Sigmoid colon (tissue), 4 donors: Measurements from ENCODE around the gene SAMD14.

Experiments
- POLR2A ChIP-seq, 2 donors: fragments of 450-650 bp; IDR thresholded peaks; one replicate each; pipeline ENCODE4 v1.6.1; 2016; ENCODE audit warnings: antibody characterized with exemption in 2 of 2, mild to moderate bottlenecking in 2 of 2, moderate library complexity in 2 of 2
- POLR2AphosphoS5 ChIP-seq, 4 donors: sonication (generic); formaldehyde crosslinking; IDR thresholded peaks; one replicate each; pipeline ENCODE4 v1.6.1; 2017; ENCODE audit warnings: antibody characterized with exemption in 4 of 4
- TF ChIP-seq, protein P1 (sequence below), 4 experiments: fragments of 450-650 bp in 3 of 4; fragments of 200-600 bp in 1 of 4; IDR thresholded peaks; one replicate each; pipeline ENCODE4 v1.5.1; 2016 to 2019; ENCODE audit warnings: antibody characterized with exemption in 4 of 4, mild to moderate bottlenecking in 3 of 4, moderate library complexity in 2 of 4

DNA sequence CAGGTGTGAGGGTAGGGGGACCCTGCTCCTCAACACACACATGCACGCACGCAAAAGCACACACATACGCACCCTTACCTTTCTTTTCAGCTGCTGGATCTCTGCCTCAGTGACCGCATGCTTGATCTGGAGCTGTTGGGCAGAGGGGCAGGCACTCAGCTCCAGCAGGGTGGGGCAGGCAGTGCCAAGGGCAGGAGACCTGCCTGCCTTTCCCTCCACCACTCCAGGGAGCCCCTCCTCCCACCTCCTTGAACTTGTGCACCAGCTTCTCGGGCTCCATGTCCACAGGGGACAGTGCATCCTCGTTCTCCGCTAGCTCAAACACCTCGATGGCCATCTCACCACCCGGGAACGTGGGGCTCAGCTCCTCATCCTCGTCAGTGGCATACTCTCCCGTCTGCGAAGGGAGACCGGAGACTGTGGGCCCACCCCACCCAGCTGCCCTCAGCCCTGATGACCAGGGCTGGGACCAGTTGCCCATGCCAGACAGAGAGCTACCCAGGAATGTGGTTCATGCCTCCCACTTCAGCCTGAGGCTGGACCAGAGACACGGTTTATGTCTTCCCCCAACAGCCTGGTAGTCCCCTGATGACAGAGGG lies 9.3 kb upstream of the SAMD14 start:
- TF ChIP-seq, protein P1, sequence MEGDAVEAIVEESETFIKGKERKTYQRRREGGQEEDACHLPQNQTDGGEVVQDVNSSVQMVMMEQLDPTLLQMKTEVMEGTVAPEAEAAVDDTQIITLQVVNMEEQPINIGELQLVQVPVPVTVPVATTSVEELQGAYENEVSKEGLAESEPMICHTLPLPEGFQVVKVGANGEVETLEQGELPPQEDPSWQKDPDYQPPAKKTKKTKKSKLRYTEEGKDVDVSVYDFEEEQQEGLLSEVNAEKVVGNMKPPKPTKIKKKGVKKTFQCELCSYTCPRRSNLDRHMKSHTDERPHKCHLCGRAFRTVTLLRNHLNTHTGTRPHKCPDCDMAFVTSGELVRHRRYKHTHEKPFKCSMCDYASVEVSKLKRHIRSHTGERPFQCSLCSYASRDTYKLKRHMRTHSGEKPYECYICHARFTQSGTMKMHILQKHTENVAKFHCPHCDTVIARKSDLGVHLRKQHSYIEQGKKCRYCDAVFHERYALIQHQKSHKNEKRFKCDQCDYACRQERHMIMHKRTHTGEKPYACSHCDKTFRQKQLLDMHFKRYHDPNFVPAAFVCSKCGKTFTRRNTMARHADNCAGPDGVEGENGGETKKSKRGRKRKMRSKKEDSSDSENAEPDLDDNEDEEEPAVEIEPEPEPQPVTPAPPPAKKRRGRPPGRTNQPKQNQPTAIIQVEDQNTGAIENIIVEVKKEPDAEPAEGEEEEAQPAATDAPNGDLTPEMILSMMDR (IDR thresholded peaks at IDR 0.05), result no peak
- TF ChIP-seq POLR2A (IDR thresholded peaks at IDR 0.05), result no peak
- TF ChIP-seq POLR2AphosphoS5 (IDR thresholded peaks at IDR 0.05), result no peak
